Measurements from ENCODE around the gene DNA2.

DNA sequence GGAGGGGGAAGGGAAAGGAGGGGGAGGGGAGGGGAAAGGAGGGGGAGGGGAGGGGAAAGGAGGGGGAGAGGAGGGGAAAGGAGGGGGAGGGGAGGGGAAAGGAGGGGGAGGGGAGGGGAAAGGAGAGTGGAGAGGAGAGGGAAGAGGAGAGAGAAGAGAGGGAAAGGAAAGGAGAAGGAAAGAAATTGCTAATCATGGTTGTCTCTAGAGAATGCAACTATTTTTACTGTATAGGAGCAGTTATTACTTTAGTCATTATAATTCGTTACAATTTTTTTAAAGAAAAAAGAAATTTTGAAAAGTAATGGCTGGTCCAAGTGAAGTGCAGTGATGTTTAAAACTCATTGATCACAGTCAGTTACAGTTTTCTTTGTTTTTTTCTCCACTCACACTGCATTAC, 31.1 kb upstream of the DNA2 start:
- TF ChIP-seq POLR2AphosphoS5 (IDR thresholded peaks at IDR 0.05; ENCODE audit: low read depth, low read length), result no peak
- no peak for TF ChIP-seq SIN3A (IDR thresholded peaks at IDR 0.05; ENCODE audit: borderline replicate concordance, insufficient read depth, low read length)
- TF ChIP-seq, protein P1, sequence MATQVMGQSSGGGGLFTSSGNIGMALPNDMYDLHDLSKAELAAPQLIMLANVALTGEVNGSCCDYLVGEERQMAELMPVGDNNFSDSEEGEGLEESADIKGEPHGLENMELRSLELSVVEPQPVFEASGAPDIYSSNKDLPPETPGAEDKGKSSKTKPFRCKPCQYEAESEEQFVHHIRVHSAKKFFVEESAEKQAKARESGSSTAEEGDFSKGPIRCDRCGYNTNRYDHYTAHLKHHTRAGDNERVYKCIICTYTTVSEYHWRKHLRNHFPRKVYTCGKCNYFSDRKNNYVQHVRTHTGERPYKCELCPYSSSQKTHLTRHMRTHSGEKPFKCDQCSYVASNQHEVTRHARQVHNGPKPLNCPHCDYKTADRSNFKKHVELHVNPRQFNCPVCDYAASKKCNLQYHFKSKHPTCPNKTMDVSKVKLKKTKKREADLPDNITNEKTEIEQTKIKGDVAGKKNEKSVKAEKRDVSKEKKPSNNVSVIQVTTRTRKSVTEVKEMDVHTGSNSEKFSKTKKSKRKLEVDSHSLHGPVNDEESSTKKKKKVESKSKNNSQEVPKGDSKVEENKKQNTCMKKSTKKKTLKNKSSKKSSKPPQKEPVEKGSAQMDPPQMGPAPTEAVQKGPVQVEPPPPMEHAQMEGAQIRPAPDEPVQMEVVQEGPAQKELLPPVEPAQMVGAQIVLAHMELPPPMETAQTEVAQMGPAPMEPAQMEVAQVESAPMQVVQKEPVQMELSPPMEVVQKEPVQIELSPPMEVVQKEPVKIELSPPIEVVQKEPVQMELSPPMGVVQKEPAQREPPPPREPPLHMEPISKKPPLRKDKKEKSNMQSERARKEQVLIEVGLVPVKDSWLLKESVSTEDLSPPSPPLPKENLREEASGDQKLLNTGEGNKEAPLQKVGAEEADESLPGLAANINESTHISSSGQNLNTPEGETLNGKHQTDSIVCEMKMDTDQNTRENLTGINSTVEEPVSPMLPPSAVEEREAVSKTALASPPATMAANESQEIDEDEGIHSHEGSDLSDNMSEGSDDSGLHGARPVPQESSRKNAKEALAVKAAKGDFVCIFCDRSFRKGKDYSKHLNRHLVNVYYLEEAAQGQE (IDR thresholded peaks at IDR 0.05; ENCODE audit: insufficient read depth in 1 of 2, low read depth in 2 of 2, low read length in 2 of 2), result no peak
- TF ChIP-seq TAF1 (IDR thresholded peaks at IDR 0.05; ENCODE audit: borderline replicate concordance, insufficient read depth, low read length), result no peak
